ENCODE data around the gene LLGL2. TPM values are rescaled to one million over a fixed set of nuclear protein-coding genes. Genes with fewer than 3 reads are reported as not detected.
"Not testable (repeated sequence)": the region's sequence is repeated elsewhere in the genome, so short reads cannot be mapped to it uniquely, and the experiment has no call there.

The LLGL2 gene
- total RNA-seq, 2 experiments from 2014 or later = 15.6 to 17.1 TPM

DNA sequence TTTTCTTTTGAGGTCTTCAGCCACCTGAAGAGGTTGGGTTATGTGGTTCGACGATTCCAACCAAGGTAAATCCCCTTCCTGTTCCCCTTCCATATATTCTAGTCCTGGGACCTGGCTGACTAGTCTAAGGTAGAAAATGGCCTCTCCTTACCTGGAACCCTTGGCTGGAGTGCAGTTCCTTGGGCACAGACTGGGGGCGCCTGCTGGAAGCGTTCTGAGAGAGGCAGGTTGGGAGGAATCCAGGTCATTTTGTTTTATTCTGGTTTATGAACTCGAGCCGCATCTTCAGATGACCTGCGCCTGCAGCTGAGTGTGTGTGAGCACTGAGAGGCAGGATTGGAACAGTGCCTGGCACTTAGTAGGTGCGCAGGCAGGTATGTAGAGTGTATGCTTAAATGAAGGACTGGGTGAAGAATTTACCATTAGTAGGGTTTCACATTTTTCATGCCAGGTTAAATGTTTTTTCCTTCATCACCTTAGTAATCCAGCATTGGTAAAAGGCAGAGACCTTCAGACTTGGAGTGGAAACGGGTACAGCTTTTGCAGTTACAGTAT is 6.4 kb upstream of the LLGL2 start:
- ChIA-PET POLR2A (no interaction called here), CTCF (interaction anchor here (0.8 kb wide), 1 partner anchor 244 kb away, joined by 4 read pairs; no protein-coding TSS in a partner anchor)
- no peaks in the 10 kb centered on the region for H3K9me3 Mint-ChIP-seq
- H3K27me3 Mint-ChIP-seq = peaks cover under 1% of the 10 kb centered on the region
- peaks cover 17% of the 10 kb centered on the region for H3K4me1 Mint-ChIP-seq (ENCODE audit: low read depth)
- intact Hi-C loops (cut with micrococcal nuclease) = loop anchor here (5.0 kb wide), 2 partner anchors 232 to 247 kb away; partner anchors contain the start of genes MIF4GD and SLC25A19
- no peak overlapping the region for H3K4me3 Mint-ChIP-seq
- H3K27ac Mint-ChIP-seq = no peak overlapping the region
- no peak for DNase-seq
- peaks cover 22% of the 10 kb centered on the region for H3K36me3 Mint-ChIP-seq

DNA sequence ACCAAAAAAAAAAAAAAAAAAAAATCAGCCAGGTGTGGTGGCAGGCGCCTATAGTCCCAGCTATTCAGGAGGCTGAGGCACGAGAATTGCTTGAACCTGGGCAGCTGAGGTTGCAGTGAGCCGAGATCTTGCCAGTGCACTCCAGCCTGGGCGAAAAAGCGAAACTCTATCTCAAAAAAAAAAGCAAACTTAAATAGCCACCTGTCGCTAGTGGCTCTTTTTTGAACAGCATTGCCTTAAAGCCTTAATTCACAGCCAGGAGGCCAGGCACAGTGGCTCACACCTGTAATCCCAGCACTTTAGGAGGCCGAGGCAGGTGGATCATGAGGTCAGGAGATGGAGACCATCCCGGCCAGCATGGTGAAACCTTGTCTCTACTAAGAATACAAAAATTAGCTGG is 5.1 kb upstream of the LLGL2 start:
- H3K27ac Mint-ChIP-seq; DNase-seq; CTCF ChIA-PET; POLR2A ChIA-PET; intact Hi-C loops (cut with micrococcal nuclease); H3K27me3 Mint-ChIP-seq; H3K9me3 Mint-ChIP-seq; H3K4me3 Mint-ChIP-seq: not testable (repeated sequence)
- Mint-ChIP-seq H3K36me3 (peaks cover 22% of the 10 kb centered on the region), H3K4me1 (ENCODE audit: low read depth) (peaks cover 21% of the 10 kb centered on the region)

DNA sequence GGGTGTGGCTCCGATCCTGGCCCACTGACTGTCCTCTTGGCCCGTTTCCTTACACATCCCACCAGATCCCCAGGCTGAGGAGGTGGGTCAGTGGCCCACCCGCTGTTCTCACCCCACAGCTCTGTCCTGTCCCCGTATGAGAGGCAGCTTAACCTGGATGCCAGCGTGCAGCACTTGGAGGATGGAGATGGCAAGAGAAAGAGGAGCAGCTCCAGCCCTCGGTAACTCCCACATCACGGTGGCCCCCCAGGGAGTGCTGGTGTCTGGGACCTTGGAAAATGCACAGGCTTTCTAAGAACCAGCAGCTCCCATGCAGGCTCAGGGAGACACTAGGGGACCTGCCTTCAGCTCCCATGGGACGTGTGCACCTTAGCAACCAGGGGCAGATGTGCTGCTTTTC is 4.2 kb upstream of the LLGL2 start:
- H3K27me3 Mint-ChIP-seq = no peaks in the 10 kb centered on the region
- H3K4me3 Mint-ChIP-seq = no peak overlapping the region
- no peak overlapping the region for H3K27ac Mint-ChIP-seq
- H3K36me3 Mint-ChIP-seq = peaks cover 22% of the 10 kb centered on the region
- ChIA-PET POLR2A (no interaction called here), CTCF (no interaction called here)
- peaks cover 22% of the 10 kb centered on the region for H3K4me1 Mint-ChIP-seq (ENCODE audit: low read depth)
- no peak for DNase-seq
- intact Hi-C loops (cut with micrococcal nuclease) = no loop called here
- no peaks in the 10 kb centered on the region for H3K9me3 Mint-ChIP-seq

DNA sequence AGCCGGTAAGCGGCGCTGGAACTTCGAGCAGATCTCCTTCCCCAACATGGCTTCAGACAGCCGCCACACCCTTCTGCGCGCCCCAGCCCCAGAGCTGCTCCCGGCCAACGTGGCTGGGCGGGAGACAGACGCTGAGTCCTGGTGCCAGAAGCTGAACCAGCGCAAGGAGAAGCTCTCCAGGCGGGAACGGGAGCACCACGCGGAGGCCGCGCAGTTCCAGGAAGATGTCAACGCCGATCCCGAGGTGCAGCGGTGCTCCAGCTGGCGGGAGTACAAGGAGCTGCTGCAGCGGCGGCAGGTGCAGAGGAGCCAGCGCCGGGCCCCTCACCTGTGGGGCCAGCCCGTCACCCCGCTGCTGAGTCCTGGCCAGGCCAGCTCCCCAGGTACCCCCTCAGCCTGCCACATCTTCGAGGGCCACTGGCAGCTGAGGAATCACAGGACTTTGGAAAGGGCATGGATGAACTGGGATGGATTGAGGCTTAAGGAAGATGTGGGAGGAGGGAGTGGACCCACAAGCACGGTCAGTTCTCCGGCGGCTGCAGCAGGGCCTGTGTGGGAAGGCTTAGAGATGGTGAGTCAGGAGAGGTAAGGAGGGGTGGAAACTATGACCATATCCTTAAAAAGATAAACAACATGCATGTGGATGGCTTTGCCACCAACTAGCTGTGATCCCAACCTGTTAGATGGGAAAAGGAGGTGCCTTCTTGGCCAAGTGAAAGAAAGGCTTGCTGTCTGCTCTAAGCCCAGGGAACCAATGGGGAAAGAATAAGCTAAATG is 3.4 kb upstream of the LLGL2 start:
- POLR2A ChIA-PET = no interaction called here
- Mint-ChIP-seq H3K27me3 (no peaks in the 10 kb centered on the region), H3K4me3 (no peak overlapping the region), H3K9me3 (no peaks in the 10 kb centered on the region), H3K4me1 (ENCODE audit: low read depth) (peaks cover 27% of the 10 kb centered on the region), H3K27ac (no peak overlapping the region), H3K36me3 (peaks cover 22% of the 10 kb centered on the region)
- CTCF ChIA-PET = no interaction called here
- intact Hi-C loops (cut with micrococcal nuclease) = no loop called here
- DNase-seq = no peak

DNA sequence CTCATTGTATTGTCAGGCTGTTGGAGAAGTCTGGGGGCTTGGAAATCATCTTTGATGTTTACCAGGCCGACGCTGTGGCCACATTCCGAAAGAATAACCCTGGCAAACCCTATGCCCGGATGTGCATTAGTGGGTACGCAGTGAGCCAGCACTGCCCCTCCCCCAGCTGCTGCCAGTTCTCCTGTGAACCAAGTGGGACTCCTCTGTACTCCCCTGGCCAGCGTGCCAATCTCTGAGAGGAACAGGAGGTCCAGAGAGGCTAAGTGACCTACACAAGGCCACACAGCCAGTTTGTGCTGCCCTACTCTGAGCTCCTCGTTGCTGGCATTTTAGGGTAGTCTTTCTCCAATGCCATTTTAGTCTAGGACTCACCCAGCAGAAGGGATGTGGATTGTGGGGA is 1.9 kb upstream of the LLGL2 start:
- ChIA-PET POLR2A (no interaction called here), CTCF (interaction anchor here (1.1 kb wide), 1 partner anchor 253 kb away, joined by 3 read pairs; the partner anchor contains the start of gene MIF4GD)
- no peak overlapping the region for H3K27ac Mint-ChIP-seq
- peaks cover 13% of the 10 kb centered on the region for H3K4me1 Mint-ChIP-seq (ENCODE audit: low read depth)
- H3K36me3 Mint-ChIP-seq = peaks cover 12% of the 10 kb centered on the region
- no peak for DNase-seq
- H3K27me3 Mint-ChIP-seq = no peaks in the 10 kb centered on the region
- no peaks in the 10 kb centered on the region for H3K9me3 Mint-ChIP-seq
- intact Hi-C loops (cut with micrococcal nuclease) = no loop called here
- no peak overlapping the region for H3K4me3 Mint-ChIP-seq

DNA sequence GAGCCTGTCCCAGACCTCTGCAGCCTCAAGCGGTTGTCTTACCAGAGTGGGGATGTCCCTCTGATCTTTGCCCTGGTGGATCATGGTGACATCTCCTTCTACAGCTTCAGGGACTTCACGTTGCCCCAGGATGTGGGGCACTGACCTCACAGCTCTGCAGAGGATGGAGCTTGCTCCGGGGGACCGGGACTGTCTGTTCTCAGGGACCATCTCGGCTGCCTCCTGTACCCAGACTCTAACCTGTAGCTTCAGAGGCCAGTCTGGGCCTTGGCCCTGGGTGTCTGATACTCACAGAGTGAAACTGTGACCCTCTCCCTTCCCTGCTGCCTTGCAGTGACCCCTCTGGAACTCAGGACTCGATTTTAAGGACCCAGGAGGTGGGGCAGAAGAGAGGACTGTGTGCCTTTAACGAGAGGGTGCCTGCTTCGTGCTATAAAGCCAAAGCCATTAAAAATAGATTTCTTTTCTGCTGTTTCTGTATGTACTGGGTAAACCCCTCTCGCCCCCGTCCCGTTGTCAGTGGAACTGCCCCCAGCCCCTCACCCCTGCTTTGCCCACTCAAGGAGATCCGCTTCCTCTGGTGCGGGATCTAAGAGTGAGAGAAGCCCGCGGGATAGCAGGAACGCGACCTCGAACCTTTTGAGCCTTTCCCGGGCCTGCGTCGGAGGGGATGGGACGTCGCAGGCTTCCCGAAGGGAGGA is 1.1 kb upstream of the LLGL2 start:
- H3K4me1 Mint-ChIP-seq (ENCODE audit: low read depth) = peaks cover 12% of the 10 kb centered on the region
- H3K36me3 Mint-ChIP-seq = peaks cover 12% of the 10 kb centered on the region
- H3K9me3 Mint-ChIP-seq = no peaks in the 10 kb centered on the region
- CTCF ChIA-PET = interaction anchor here (1.1 to 1.8 kb wide), 5 partner anchors 8 to 254 kb away, joined by 3 to 19 read pairs (median 4); partner anchors contain the start of genes MIF4GD, SLC25A19 and TSEN54
- peak overlapping the region; percentile 60 for H3K4me3 Mint-ChIP-seq
- H3K27me3 Mint-ChIP-seq = no peaks in the 10 kb centered on the region
- DNase-seq = no peak
- intact Hi-C loops (cut with micrococcal nuclease) = no loop called here
- H3K27ac Mint-ChIP-seq = no peak overlapping the region
- POLR2A ChIA-PET = interaction anchor here (1.3 to 3.6 kb wide), 2 partner anchors 8 to 10 kb away, joined by 6 to 17 read pairs; partner anchors contain the start of gene TSEN54

DNA sequence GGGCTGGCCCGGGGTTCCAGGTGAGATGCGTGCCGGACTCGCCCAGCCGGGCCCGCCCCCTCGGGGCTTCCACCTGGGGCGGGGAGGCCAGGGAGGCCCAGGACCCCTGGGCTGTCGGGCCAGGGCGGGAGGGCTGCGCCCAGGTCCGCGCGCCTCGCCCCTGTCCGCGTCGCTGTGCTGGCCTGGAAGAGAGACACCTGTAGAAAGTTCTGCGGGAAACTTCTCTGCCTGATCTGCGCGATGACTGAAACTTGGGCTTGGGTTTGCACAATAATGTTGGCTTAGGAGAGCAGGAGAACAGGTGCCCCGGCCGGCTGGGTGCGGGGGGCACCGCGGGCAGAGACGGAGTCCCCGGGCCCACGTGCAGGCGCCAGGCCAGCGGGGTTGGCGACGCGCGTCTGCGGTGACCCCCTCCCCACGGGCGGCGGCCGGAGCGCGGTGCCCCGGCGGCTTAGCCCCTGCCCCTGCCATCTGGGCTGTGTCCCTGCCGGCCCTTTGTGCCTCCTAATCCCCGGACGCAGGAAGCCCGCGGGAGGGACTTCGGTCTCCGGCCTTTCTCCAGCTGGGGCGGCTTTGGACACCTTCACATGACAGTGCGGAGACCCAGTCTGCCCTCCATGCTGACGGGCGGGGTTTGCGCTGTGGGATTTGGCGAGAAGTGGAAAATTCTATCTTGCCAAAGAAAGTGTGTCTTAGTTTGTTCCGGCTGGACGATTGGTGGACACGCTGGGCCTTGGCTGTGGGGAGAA is 483 bp downstream of the LLGL2 start:
- Mint-ChIP-seq H3K27me3 (no peaks in the 10 kb centered on the region), H3K4me3 (peak overlapping the region; percentile 68), H3K27ac (no peak overlapping the region), H3K36me3 (peaks cover 8% of the 10 kb centered on the region), H3K4me1 (ENCODE audit: low read depth) (peaks cover 12% of the 10 kb centered on the region), H3K9me3 (no peaks in the 10 kb centered on the region)
- no peak for DNase-seq
- CTCF ChIA-PET = interaction anchor here (0.8 to 1.9 kb wide), 5 partner anchors 9 to 237 kb away, joined by 3 to 19 read pairs (median 11); partner anchors contain the start of genes SLC25A19 and TSEN54
- intact Hi-C loops (cut with micrococcal nuclease) = loop anchor here (1.0 kb wide), 1 partner anchor 10 kb away; the partner anchor contains the start of gene TSEN54
- POLR2A ChIA-PET = interaction anchor here (1.3 to 3.6 kb wide), 2 partner anchors 9 kb away, joined by 6 to 17 read pairs; partner anchors contain the start of gene TSEN54

DNA sequence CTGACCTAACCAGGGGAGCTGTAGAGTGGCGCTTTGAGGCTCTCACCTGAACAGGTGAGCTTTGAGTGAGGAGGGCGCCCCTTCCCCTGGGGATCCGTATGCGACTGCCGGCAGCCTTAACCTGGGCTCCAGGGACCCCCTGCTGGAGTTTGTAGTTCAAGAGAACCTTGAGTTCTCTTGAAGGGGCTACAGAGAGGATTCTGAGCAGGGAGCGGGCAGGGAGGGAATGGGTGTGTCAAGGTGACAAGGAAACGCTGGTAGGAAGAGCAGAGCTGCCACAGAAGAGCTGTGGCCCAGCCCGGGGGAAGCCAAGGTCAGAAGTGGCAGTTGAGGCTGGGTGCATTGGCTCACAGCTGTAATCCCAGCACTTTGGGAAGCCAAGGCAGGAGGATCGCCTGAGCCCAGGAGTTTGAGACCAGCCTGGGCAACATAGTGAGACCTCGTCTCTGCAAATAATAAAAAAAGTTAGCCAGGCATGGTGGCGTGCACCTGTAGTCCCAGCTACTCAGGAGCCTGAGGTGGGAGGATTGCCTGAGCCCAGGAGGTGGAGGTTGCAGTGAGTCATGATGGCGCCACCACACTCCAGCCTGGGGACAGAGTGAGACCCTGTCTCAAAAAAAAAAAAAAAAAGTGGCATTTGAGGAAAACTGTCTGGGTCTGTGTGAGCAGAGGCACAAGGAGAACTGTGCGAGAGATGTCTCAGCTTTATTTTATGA is 1.2 kb downstream of the LLGL2 start:
- no peak for DNase-seq
- Mint-ChIP-seq H3K27me3 (no peaks in the 10 kb centered on the region), H3K4me3 (peak overlapping the region; percentile 62), H3K4me1 (ENCODE audit: low read depth) (peaks cover 12% of the 10 kb centered on the region), H3K9me3 (no peaks in the 10 kb centered on the region), H3K36me3 (peaks cover 8% of the 10 kb centered on the region), H3K27ac (no peak overlapping the region)
- CTCF ChIA-PET = interaction anchor here (0.7 to 1.9 kb wide), 3 partner anchors 8 to 250 kb away, joined by 3 to 13 read pairs (median 11); partner anchors contain the start of gene TSEN54
- POLR2A ChIA-PET = interaction anchor here (3.6 kb wide), 1 partner anchor 10 kb away, joined by 17 read pairs; the partner anchor contains the start of gene TSEN54
- intact Hi-C loops (cut with micrococcal nuclease) = no loop called here

DNA sequence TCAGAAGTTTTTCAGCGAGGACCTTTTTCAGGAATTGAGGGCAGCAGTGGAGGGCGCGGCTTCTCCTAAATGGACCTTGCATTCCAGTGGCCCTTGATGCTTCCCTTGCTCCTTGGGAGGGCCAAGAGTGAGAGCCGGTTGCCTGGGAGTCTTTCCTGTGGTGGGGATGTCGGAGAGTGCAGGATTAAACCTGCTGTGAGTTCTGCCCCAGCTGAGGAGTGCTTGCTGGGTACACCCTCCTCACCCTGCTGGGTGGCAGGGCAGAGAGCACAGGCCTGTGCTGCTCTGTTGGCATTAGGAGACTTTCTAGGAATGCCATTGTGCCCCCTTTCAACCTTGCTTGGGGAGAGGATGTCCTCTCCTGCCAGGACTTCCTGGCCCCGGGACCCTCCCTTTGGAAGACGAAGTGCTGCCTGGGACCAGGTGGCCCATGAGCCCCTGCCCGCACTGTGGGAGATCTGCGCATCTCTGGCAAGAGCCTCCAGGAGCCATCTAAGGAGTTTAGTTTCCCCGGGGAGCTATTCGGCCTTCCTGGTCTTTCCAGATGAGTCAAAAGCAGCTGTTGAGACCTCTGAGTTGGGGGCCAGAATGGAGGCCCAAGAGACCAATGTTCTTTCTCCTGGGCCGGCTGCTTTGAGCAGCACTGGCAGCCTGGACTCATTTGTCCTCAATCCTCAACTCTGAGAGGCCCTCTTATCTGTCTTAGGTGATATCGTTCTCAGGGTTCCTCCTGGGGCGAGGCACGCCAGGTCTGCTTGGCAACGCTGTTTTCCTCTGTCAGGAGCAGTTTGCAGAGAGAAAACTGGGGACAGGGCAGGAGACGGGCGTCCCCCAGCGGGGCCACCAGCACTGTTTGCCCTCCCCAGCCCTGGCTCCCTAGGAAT is 5.6 kb downstream of the LLGL2 start:
- Mint-ChIP-seq H3K4me1 (ENCODE audit: low read depth) (peaks cover 29% of the 10 kb centered on the region), H3K9me3 (no peaks in the 10 kb centered on the region), H3K27me3 (no peaks in the 10 kb centered on the region), H3K36me3 (no peaks in the 10 kb centered on the region), H3K4me3 (no peak overlapping the region), H3K27ac (no peak overlapping the region)
- intact Hi-C loops (cut with micrococcal nuclease) = no loop called here
- POLR2A ChIA-PET = no interaction called here
- no peak for DNase-seq
- CTCF ChIA-PET = interaction anchor here (0.6 kb wide), 1 partner anchor 215 kb away, joined by 3 read pairs; no protein-coding TSS in a partner anchor

DNA sequence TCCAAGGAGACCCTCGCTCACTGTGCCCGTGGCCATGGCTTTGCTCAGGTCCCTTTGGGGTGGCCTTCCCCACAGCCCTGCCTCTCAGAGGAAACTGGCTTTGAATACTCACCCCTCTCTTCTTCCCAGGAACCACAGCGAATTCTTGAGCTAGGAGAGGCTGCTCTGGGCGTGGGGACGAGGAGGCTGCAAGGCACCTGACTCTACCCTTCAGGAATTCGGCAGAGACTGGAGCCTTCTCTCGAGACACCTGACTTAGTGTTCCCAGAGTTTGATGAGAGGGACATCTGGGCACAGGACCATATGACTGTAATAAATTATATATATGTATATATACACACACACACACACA is 6.2 kb downstream of the LLGL2 start:
- no peak overlapping the region for H3K4me3 Mint-ChIP-seq
- H3K4me1 Mint-ChIP-seq (ENCODE audit: low read depth) = peaks cover 27% of the 10 kb centered on the region
- intact Hi-C loops (cut with micrococcal nuclease) = no loop called here
- no peak for DNase-seq
- H3K27me3 Mint-ChIP-seq = no peaks in the 10 kb centered on the region
- ChIA-PET POLR2A (no interaction called here), CTCF (no interaction called here)
- H3K36me3 Mint-ChIP-seq = no peaks in the 10 kb centered on the region
- H3K27ac Mint-ChIP-seq = no peak overlapping the region
- H3K9me3 Mint-ChIP-seq = no peaks in the 10 kb centered on the region

Measured in activated CD4-positive, alpha-beta memory T cell treated with anti-CD3 and anti-CD28 coated beads for 36 hours (primary cell).